Liver (tissue), 3 donors: Measurements from ENCODE around the gene FAT4.

Source experiments
- JUND ChIP-seq, 2 donors: IDR thresholded peaks; 2 replicates each; pipeline ENCODE4 v1.6.1; 2016; ENCODE audit warnings: antibody characterized with exemption in 2 of 2
- RAD21 ChIP-seq, 2 donors: IDR thresholded peaks; 2 replicates each; pipeline ENCODE4 v1.6.1; 2016; ENCODE audit warnings: antibody characterized with exemption in 2 of 2, mild to moderate bottlenecking in 2 of 2
- RXRA ChIP-seq, 2 donors: IDR thresholded peaks; 2 replicates each; pipeline ENCODE4 v1.6.1; 2017 to 2018; ENCODE audit warnings: antibody characterized with exemption in 2 of 2, mild to moderate bottlenecking in 1 of 2
- SP1 ChIP-seq: IDR thresholded peaks from 2 replicates; pipeline ENCODE4 v1.6.1; 2018; ENCODE audit warnings: antibody characterized with exemption, mild to moderate bottlenecking
- TAF1 ChIP-seq: conservative IDR thresholded peaks from 2 replicates; pipeline ENCODE4 v1.6.1; 2016; ENCODE audit warnings: antibody characterized with exemption, mild to moderate bottlenecking
- YY1 ChIP-seq: IDR thresholded peaks from 2 replicates; pipeline ENCODE4 v1.6.1; 2016; ENCODE audit warnings: antibody characterized with exemption, mild to moderate bottlenecking
- TF ChIP-seq, protein P1 (sequence below): IDR thresholded peaks from 2 replicates; pipeline ENCODE4 v1.6.1; 2016; ENCODE audit warnings: antibody characterized with exemption
- TF ChIP-seq, protein P2 (sequence below): fragments of 150-350 bp; IDR thresholded peaks from 2 replicates; pipeline ENCODE4 v1.5.1; 2017; ENCODE audit warnings: improper control_type of control experiment, low read depth, low read length; ENCODE audit not compliant: missing input control
- TF ChIP-seq, protein P3 (sequence below): IDR thresholded peaks from 2 replicates; pipeline ENCODE4 v1.6.1; 2016; ENCODE audit warnings: antibody characterized with exemption, mild to moderate bottlenecking
- TF ChIP-seq, protein P4 (sequence below): IDR thresholded peaks from 2 replicates; pipeline ENCODE4 v1.6.1; 2016; ENCODE audit warnings: antibody characterized with exemption
- donor health status: healthy.
- donor health status: healthy.

DNA sequence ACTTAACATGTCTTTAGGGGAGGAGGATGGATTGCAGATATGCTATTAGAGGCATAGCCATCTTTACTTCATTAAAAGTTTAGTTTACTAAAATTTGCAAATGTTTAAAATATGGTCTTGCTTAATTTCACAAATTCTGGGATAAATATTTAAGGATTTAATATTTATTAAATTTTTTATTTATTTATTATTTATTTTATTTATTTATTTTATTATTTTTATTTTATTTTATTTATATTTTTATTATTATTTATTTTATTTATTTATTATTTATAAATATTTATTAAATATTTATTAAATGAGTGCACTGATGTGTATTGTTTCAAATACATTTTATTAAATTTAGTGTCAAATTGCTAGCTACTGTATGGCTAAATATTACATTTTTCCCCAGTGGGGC lies 46.0 kb downstream of the FAT4 start:
- TF ChIP-seq, protein P1, sequence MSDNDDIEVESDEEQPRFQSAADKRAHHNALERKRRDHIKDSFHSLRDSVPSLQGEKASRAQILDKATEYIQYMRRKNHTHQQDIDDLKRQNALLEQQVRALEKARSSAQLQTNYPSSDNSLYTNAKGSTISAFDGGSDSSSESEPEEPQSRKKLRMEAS, result no peak
- TF ChIP-seq, protein P2, sequence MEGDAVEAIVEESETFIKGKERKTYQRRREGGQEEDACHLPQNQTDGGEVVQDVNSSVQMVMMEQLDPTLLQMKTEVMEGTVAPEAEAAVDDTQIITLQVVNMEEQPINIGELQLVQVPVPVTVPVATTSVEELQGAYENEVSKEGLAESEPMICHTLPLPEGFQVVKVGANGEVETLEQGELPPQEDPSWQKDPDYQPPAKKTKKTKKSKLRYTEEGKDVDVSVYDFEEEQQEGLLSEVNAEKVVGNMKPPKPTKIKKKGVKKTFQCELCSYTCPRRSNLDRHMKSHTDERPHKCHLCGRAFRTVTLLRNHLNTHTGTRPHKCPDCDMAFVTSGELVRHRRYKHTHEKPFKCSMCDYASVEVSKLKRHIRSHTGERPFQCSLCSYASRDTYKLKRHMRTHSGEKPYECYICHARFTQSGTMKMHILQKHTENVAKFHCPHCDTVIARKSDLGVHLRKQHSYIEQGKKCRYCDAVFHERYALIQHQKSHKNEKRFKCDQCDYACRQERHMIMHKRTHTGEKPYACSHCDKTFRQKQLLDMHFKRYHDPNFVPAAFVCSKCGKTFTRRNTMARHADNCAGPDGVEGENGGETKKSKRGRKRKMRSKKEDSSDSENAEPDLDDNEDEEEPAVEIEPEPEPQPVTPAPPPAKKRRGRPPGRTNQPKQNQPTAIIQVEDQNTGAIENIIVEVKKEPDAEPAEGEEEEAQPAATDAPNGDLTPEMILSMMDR, result no peak
- TF ChIP-seq TAF1 (no peak), YY1 (no peak), RAD21 (IDR thresholded peaks at IDR 0.05) (no peak), SP1 (no peak), JUND (IDR thresholded peaks at IDR 0.05) (no peak), RXRA (IDR thresholded peaks at IDR 0.05) (no peak)
- TF ChIP-seq, protein P3, sequence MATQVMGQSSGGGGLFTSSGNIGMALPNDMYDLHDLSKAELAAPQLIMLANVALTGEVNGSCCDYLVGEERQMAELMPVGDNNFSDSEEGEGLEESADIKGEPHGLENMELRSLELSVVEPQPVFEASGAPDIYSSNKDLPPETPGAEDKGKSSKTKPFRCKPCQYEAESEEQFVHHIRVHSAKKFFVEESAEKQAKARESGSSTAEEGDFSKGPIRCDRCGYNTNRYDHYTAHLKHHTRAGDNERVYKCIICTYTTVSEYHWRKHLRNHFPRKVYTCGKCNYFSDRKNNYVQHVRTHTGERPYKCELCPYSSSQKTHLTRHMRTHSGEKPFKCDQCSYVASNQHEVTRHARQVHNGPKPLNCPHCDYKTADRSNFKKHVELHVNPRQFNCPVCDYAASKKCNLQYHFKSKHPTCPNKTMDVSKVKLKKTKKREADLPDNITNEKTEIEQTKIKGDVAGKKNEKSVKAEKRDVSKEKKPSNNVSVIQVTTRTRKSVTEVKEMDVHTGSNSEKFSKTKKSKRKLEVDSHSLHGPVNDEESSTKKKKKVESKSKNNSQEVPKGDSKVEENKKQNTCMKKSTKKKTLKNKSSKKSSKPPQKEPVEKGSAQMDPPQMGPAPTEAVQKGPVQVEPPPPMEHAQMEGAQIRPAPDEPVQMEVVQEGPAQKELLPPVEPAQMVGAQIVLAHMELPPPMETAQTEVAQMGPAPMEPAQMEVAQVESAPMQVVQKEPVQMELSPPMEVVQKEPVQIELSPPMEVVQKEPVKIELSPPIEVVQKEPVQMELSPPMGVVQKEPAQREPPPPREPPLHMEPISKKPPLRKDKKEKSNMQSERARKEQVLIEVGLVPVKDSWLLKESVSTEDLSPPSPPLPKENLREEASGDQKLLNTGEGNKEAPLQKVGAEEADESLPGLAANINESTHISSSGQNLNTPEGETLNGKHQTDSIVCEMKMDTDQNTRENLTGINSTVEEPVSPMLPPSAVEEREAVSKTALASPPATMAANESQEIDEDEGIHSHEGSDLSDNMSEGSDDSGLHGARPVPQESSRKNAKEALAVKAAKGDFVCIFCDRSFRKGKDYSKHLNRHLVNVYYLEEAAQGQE, result no peak
- TF ChIP-seq, protein P4, sequence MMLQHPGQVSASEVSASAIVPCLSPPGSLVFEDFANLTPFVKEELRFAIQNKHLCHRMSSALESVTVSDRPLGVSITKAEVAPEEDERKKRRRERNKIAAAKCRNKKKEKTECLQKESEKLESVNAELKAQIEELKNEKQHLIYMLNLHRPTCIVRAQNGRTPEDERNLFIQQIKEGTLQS, result no peak
